Endothelial cell of umbilical vein (primary cell): Measurements from ENCODE around the gene C9orf153. TPM values are rescaled to one million over a fixed set of nuclear protein-coding genes. Genes with fewer than 3 reads are reported as not detected.

Experiments used
- BruUV-seq: library from RNA; stranded (reverse); fragments of 400-500 nt; replicated peaks from 2 replicates; lab custom pipeline; 2021; lab: Mats Ljungman, UMichigan
- CTCF ChIA-PET: fragments of 300-600, 350-600 bp; sonication (Branson Sonifier 250); formaldehyde crosslinking; loops from one replicate; lab custom pipeline; 2021; ENCODE audit warnings: antibody characterized with exemption, inconsistent platforms; lab: Charles Lee
- POLR2A ChIA-PET: fragments of 300-600, 350-600 bp; sonication (Branson Sonifier 250); formaldehyde crosslinking; loops from one replicate; lab custom pipeline; 2021; ENCODE audit warnings: antibody characterized with exemption, inconsistent platforms; lab: Charles Lee
- DNase-seq: peaks from one replicate; pipeline ENCODE4 v3.0.0-alpha.2; 2011; ENCODE audit warnings: low read depth, low spot score
- FAIRE-seq: peaks from 2 replicates; lab custom pipeline; 2011; peaks lifted over from hg19 to GRCh38; lab: Jason Lieb, UNC
- H2AFZ ChIP-seq: 2 replicates; pipeline ENCODE4 v1.6.0; 2012; ENCODE audit warnings: low read depth, low read length, control low read depth, inconsistent platforms
- H3K27ac ChIP-seq: 2 replicates; pipeline ENCODE4 v1.5.1; 2011; ENCODE audit warnings: low read depth, mild to moderate bottlenecking, control low read depth, low read length, moderate library complexity; ENCODE audit not compliant: insufficient read depth
- H3K27me3 ChIP-seq, 2 experiments: 2 replicates each; pipeline versions ENCODE4 v1.6.0 to v1.6.1; 2011; ENCODE audit warnings: low read length in 2 of 2, mixed read lengths in 1 of 2; ENCODE audit not compliant: control insufficient read depth in 2 of 2, insufficient read depth in 2 of 2
- H3K36me3 ChIP-seq, 2 experiments: 2 replicates in 1 of 2; 3 replicates in 1 of 2; pipeline ENCODE4 v1.5.1; 2011; ENCODE audit warnings: low read length in 2 of 2, mild to moderate bottlenecking in 1 of 2, moderate library complexity in 1 of 2; ENCODE audit not compliant: control insufficient read depth in 2 of 2, insufficient read depth in 2 of 2; ENCODE audit errors: extremely low read depth in 1 of 2
- H3K4me1 ChIP-seq: 3 replicates; pipeline ENCODE4 v1.5.1; 2011; ENCODE audit warnings: mild to moderate bottlenecking, low read length; ENCODE audit not compliant: control insufficient read depth, insufficient read depth; ENCODE audit errors: extremely low read depth
- H3K4me2 ChIP-seq: 2 replicates; pipeline ENCODE4 v1.6.1; 2011; ENCODE audit warnings: low read length, control low read depth, mixed read lengths; ENCODE audit not compliant: insufficient read depth
- H3K4me3 ChIP-seq, 3 experiments: fragments of 200-600 bp in 1 of 3; sonication (generic), shearing (Covaris generic) in 1 of 3; replicated peaks in 1 of 3; 2 replicates each; pipeline ENCODE4 v1.5.1; 2011 to 2016; ENCODE audit warnings: control low read depth in 3 of 3, low read length in 3 of 3, mild to moderate bottlenecking in 2 of 3, inconsistent platforms in 1 of 3, low read depth in 1 of 3, moderate library complexity in 1 of 3; ENCODE audit not compliant: insufficient read depth in 1 of 3
- H3K79me2 ChIP-seq: 2 replicates; pipeline ENCODE4 v1.6.0; 2012; ENCODE audit warnings: low read length, inconsistent platforms; ENCODE audit not compliant: control insufficient read depth, insufficient read depth
- H3K9ac ChIP-seq: replicated peaks from 2 replicates; pipeline ENCODE3; 2011; ENCODE audit warnings: low read length, control low read depth; ENCODE audit not compliant: insufficient read depth; ENCODE audit errors: extremely low read depth
- H3K9me1 ChIP-seq: replicated peaks from 3 replicates; pipeline ENCODE4 v1.6.0; 2011; ENCODE audit warnings: mild to moderate bottlenecking, low read length; ENCODE audit not compliant: control insufficient read depth, insufficient read depth; ENCODE audit errors: extremely low read depth
- H3K9me3 ChIP-seq: replicated peaks from 2 replicates; pipeline ENCODE4 v1.5.1; 2012; ENCODE audit warnings: low read length, inconsistent platforms; ENCODE audit not compliant: control insufficient read depth, insufficient read depth
- H4K20me1 ChIP-seq: replicated peaks from 2 replicates; pipeline ENCODE3; 2011; ENCODE audit warnings: mild to moderate bottlenecking, low read length; ENCODE audit not compliant: control insufficient read depth, insufficient read depth; ENCODE audit errors: extremely low read depth
- CTCF ChIP-seq, 2 donors: IDR thresholded peaks; 1 replicate in 1 of 2; 2 replicates in 1 of 2; pipeline ENCODE4 v1.5.1; 2011; ENCODE audit warnings: low read length in 2 of 2, mild to moderate bottlenecking in 2 of 2, moderate library complexity in 2 of 2, control low read depth in 1 of 2, inconsistent platforms in 1 of 2, low read depth in 1 of 2; ENCODE audit not compliant: insufficient read depth in 1 of 2; ENCODE audit errors: extremely low read depth in 1 of 2
- EZH2 ChIP-seq: IDR thresholded peaks from 2 replicates; pipeline ENCODE4 v1.6.1; 2012; ENCODE audit warnings: borderline replicate concordance, low read depth, mild to moderate bottlenecking, moderate library complexity, low read length, inconsistent platforms; ENCODE audit not compliant: severe bottlenecking
- FOS ChIP-seq: IDR thresholded peaks from 2 replicates; pipeline ENCODE4 v1.6.1; 2011; ENCODE audit warnings: mild to moderate bottlenecking, low read length, moderate library complexity, borderline replicate concordance; ENCODE audit not compliant: insufficient read depth
- GATA2 ChIP-seq: IDR thresholded peaks from 2 replicates; pipeline ENCODE4 v1.7.0; 2011; ENCODE audit warnings: low read depth, mild to moderate bottlenecking, moderate library complexity, mixed read lengths, low read length; ENCODE audit not compliant: insufficient read length, insufficient read depth
- JUN ChIP-seq: IDR thresholded peaks from 2 replicates; pipeline ENCODE4 v1.6.1; 2011; ENCODE audit warnings: borderline replicate concordance, low read depth; ENCODE audit not compliant: insufficient read length, insufficient read depth
- MYC ChIP-seq: IDR thresholded peaks from one replicate; pipeline ENCODE4 v1.6.1; 2011; ENCODE audit warnings: mild to moderate bottlenecking, low read depth, low read length
- POLR2A ChIP-seq: IDR thresholded peaks from 2 replicates; pipeline ENCODE4 v1.6.1; 2012; ENCODE audit warnings: low read depth, mild to moderate bottlenecking, control low read depth, low read length
- POLR2AphosphoS5 ChIP-seq: IDR thresholded peaks from 2 replicates; pipeline ENCODE4 v1.6.1; 2012; ENCODE audit warnings: low read depth, mild to moderate bottlenecking, control low read depth, low read length, moderate library complexity; ENCODE audit not compliant: insufficient read depth
- dilution Hi-C: fragments of 300-500 bp; cut with MboI; formaldehyde crosslinking; loops from one replicate; pipeline ENCODE4 v1.15.0; 2019; ENCODE audit warnings: low sequenced_read_pairs; ENCODE audit not compliant: extremely low pct_ligation_motif_present
- intact Hi-C: fragments of 100-400 bp; cut with micrococcal nuclease; formaldehyde crosslinking; loops from one replicate; pipeline ENCODE4 v1.10.0; 2022
- polyA plus RNA-seq, 4 experiments: library from polyadenylated mRNA; depleted of rRNA in 3 of 4; stranded (reverse) in 3 of 4; unstranded in 1 of 4; fragments of >200 nt; gene quantifications; 2 replicates each; pipeline versions ENCODE4 v1.2.1 to v1.2.3, GENCODE V29; 2011 to 2012; ENCODE audit warnings: missing spikeins in 1 of 4
- total RNA-seq: library from RNA; stranded (reverse); gene quantifications from 2 replicates; pipeline ENCODE4 v1.2.3, GENCODE V29; 2021
- TF ChIP-seq, protein P1 (sequence below): IDR thresholded peaks from 2 replicates; pipeline ENCODE4 v1.6.1; 2011; ENCODE audit not compliant: insufficient read depth, insufficient read length

The C9orf153 gene
- total and polyA plus RNA-seq, 2 donors (not counting 3 experiments of a cell fraction or from before 2014, with no cell fraction given): 0.66 TPM; not detected in 1

GRCh38 chr9:86187121-86187520 is 72.3 kb downstream of the C9orf153 start:
- no TSS peak for BruUV-seq
- ChIA-PET POLR2A (no interaction called here), CTCF (no interaction called here)
- intact Hi-C loops (no loop called here), dilution Hi-C loops (no loop called here)
- FAIRE-seq (no peak), DNase-seq (no peak)
- H3K27ac ChIP-seq: no peak overlapping the region
- no peaks in the 10 kb centered on the region for H3K9me1 ChIP-seq
- no peaks in the 10 kb centered on the region for H3K4me1 ChIP-seq
- no peak for TF ChIP-seq FOS
- H3K4me2 ChIP-seq: no peak overlapping the region
- no peaks in the 10 kb centered on the region for H4K20me1 ChIP-seq
- no peaks in the 10 kb centered on the region for H3K36me3 ChIP-seq
- no peaks in the 10 kb centered on the region for H3K27me3 ChIP-seq
- no peaks in the 10 kb centered on the region for H3K9me3 ChIP-seq
- H2AFZ ChIP-seq: no peak overlapping the region
- H3K9ac ChIP-seq: no peak overlapping the region
- H3K4me3 ChIP-seq: no peak overlapping the region
- no peaks in the 10 kb centered on the region for H3K79me2 ChIP-seq

DNA sequence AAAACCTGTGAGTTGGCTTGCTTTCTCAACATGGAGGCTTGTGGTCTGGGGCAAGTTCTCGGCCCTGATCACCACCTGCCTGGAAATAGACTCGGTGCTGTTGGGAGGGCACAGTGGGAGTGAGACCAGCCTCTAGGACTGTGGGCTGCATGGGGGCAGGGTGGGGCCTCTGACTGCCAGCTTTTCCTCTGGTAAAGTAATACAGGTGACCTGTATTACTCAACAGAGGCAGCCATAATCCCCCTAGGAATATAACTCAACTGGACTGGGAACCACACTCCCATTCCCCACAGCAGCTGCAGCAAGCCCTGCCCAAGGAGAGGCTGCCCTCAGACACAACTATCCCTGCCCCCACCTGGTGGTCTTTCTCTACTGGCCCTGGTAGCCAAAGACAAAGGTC is 72.8 kb downstream of the C9orf153 start:
- no TSS peak for BruUV-seq
- intact Hi-C loops: no loop called here
- Histone ChIP-seq H3K9ac (no peak overlapping the region), H3K4me2 (no peak overlapping the region), H3K9me3 (no peaks in the 10 kb centered on the region), H3K9me1 (no peaks in the 10 kb centered on the region), H3K4me3 (no peak overlapping the region), H3K27me3 (no peaks in the 10 kb centered on the region), H2AFZ (no peak overlapping the region), H3K79me2 (no peaks in the 10 kb centered on the region), H3K36me3 (no peaks in the 10 kb centered on the region), H3K4me1 (no peaks in the 10 kb centered on the region), H3K27ac (no peak overlapping the region), H4K20me1 (no peaks in the 10 kb centered on the region)
- ChIA-PET POLR2A (no interaction called here), CTCF (no interaction called here)
- TF ChIP-seq CTCF (IDR thresholded peaks at IDR 0.05; ENCODE audit: extremely low read depth in 1 of 2, insufficient read depth in 1 of 2, low read depth in 1 of 2, low read length in 2 of 2) (no peak), FOS (no peak), GATA2 (no peak), JUN (no peak), MYC (no peak), POLR2AphosphoS5 (no peak), POLR2A (no peak), EZH2 (no peak)
- TF ChIP-seq, protein P1, sequence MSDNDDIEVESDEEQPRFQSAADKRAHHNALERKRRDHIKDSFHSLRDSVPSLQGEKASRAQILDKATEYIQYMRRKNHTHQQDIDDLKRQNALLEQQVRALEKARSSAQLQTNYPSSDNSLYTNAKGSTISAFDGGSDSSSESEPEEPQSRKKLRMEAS: no peak
- dilution Hi-C loops: no loop called here
- no peak for DNase-seq
- FAIRE-seq: no peak
